CD8-positive, alpha-beta memory T cell (primary cell): ENCODE measurements around the gene PDGFB. TPM values are rescaled to one million over a fixed set of nuclear protein-coding genes. Genes with fewer than 3 reads are reported as not detected.
"Not testable (repeated sequence)": the region's sequence is repeated elsewhere in the genome, so short reads cannot be mapped to it uniquely, and the experiment has no call there.

Experiments used
- CTCF ChIA-PET: fragments of 350-600 bp; sonication (Branson Sonifier 250); formaldehyde crosslinking; loops from one replicate; lab custom pipeline; 2021; ENCODE audit warnings: antibody characterized with exemption; lab: Charles Lee
- POLR2A ChIA-PET: fragments of 350-600 bp; sonication (Branson Sonifier 250); formaldehyde crosslinking; loops from one replicate; lab custom pipeline; 2021; ENCODE audit warnings: antibody characterized with exemption; lab: Charles Lee
- DNase-seq, 5 donors: peaks; one replicate each; pipeline versions ENCODE4 v3.0.0 to v3.0.0-alpha.2; 2020 to 2022; ENCODE audit warnings: mixed read lengths in 1 of 5
- H3K27ac ChIP-seq: one replicate; pipeline ENCODE4 v1.7.0; 2013; ENCODE audit warnings: low read depth, mild to moderate bottlenecking, low read length, moderate library complexity
- H3K27me3 ChIP-seq: 2 replicates; pipeline ENCODE4 v1.7.0; 2013; ENCODE audit warnings: low read length, mild to moderate bottlenecking; ENCODE audit not compliant: insufficient read depth, poor library complexity, severe bottlenecking
- H3K36me3 ChIP-seq: 2 replicates; pipeline ENCODE4 v1.7.0; 2013; ENCODE audit warnings: mild to moderate bottlenecking, low read length, moderate library complexity; ENCODE audit not compliant: insufficient read depth
- H3K4me1 ChIP-seq: 2 replicates; pipeline ENCODE4 v1.7.0; 2013; ENCODE audit warnings: mild to moderate bottlenecking, low read length, moderate library complexity; ENCODE audit not compliant: insufficient read depth
- H3K4me3 ChIP-seq: 2 replicates; pipeline ENCODE4 v1.7.0; 2013; ENCODE audit warnings: mild to moderate bottlenecking, low read length
- H3K9me3 ChIP-seq: 2 replicates; pipeline ENCODE4 v1.7.0; 2013; ENCODE audit warnings: mild to moderate bottlenecking, low read length
- H3K27ac Mint-ChIP-seq, 8 donors: one replicate each; pipeline ENCODE4 v1.8.0; 2020 to 2021; ENCODE audit warnings: mixed read lengths in 8 of 8, mild to moderate bottlenecking in 6 of 8, inconsistent platforms in 3 of 8, moderate library complexity in 3 of 8
- H3K27me3 Mint-ChIP-seq, 2 donors: one replicate each; pipeline ENCODE4 v1.8.0; 2020 to 2021; ENCODE audit warnings: mixed read lengths in 2 of 2, mild to moderate bottlenecking in 1 of 2, moderate library complexity in 1 of 2
- H3K36me3 Mint-ChIP-seq, 3 donors: one replicate each; pipeline ENCODE4 v1.8.0; 2020 to 2021; ENCODE audit warnings: mixed read lengths in 3 of 3, inconsistent platforms in 1 of 3, mild to moderate bottlenecking in 1 of 3
- H3K4me1 Mint-ChIP-seq, 3 donors: one replicate each; pipeline ENCODE4 v1.8.0; 2020 to 2021; ENCODE audit warnings: mixed read lengths in 3 of 3, inconsistent platforms in 1 of 3, mild to moderate bottlenecking in 1 of 3
- H3K4me3 Mint-ChIP-seq, 7 donors: one replicate each; pipeline ENCODE4 v1.8.0; 2020 to 2021; ENCODE audit warnings: mixed read lengths in 7 of 7, mild to moderate bottlenecking in 6 of 7, moderate library complexity in 4 of 7, inconsistent platforms in 2 of 7
- H3K9me3 Mint-ChIP-seq, 5 donors: one replicate each; pipeline ENCODE4 v1.8.0; 2020 to 2022; ENCODE audit warnings: mixed read lengths in 5 of 5, mild to moderate bottlenecking in 3 of 5, moderate library complexity in 2 of 5, inconsistent platforms in 1 of 5
- polyA plus RNA-seq: library from polyadenylated mRNA; unstranded; fragments of 300-500 nt; fragmentation: Illumina TruSeq; gene quantifications from one replicate; pipeline ENCODE4 v1.2.3, GENCODE V29; 2021
- total RNA-seq, 2 experiments: library from RNA; stranded (reverse); gene quantifications; one replicate each; pipeline ENCODE4 v1.2.3, GENCODE V29; 2021

The PDGFB gene
- total and polyA plus RNA-seq, 3 experiments from 2014 or later = 2.3 to 18.2 (median 3.0) TPM

DNA sequence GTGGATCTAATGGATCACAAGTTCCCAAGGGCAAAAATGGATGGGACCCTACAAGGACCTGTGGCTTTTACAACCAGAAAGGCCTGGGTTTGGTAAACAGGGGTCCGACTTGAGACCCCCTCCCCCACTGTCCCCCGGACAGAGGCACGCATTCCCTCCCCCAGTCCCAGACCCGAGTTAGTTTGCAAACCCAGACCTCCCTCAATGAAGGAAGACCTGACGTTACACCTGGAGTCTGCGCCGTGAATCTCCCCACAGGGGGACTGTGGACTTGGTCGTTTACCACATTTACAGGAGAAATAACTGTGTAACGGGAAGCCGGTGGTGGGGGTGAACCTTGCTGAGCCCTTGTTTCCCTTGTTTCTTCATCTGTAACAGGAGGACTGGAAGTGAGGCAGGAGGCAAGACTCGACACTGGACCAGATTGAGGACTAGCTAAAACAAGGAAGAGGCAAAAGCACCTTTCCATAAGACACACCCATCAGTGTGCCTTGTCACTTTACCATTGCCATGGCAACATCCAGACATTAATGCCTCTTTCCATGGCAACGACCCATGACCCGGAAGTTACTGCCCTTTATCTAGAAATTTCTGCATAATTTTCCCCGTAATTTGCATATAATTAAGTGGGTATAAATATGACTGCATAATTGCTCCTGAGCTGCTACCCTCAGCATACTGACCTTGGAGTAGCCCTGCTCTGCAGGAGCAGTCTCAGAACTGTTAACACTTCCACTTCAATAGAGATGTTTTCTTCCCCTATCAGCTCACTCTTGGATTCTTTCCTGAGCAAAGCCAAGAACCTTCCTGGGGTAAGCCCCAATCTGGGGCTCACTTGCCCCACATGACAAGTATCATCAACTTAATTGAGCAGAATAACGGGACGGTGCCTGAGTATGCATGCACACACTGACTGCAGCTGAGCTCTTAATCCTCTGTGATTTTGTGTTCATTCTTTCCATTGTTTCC lies 25.4 kb downstream of the PDGFB start:
- Mint-ChIP-seq H3K27ac (peak overlapping the region in 5 of 8 donors; percentile 15 to 84 (median 55)), H3K4me3 (no peak overlapping the region), H3K4me1 (peaks cover 20 to 39% (median 22%) of the 10 kb centered on the region in 3 donors), H3K27me3 (peaks cover 0 to 11% of the 10 kb centered on the region in 2 donors), H3K36me3 (peaks cover 4 to 26% (median 8%) of the 10 kb centered on the region in 3 donors), H3K9me3 (peaks cover 0 to 2% (median 0%) of the 10 kb centered on the region in 5 donors)
- ChIA-PET POLR2A (interaction anchor here (1.1 kb wide), 1 partner anchor 46 kb away, joined by 3 read pairs; no protein-coding TSS in a partner anchor), CTCF (no interaction called here)
- DNase-seq = peak in 1 of 5 donors; percentile 24
- H3K4me3 ChIP-seq = no peak overlapping the region
- no peaks in the 10 kb centered on the region for H3K9me3 ChIP-seq
- H3K27me3 ChIP-seq = no peaks in the 10 kb centered on the region
- no peaks in the 10 kb centered on the region for H3K4me1 ChIP-seq
- H3K27ac ChIP-seq = no peak overlapping the region
- no peaks in the 10 kb centered on the region for H3K36me3 ChIP-seq

DNA sequence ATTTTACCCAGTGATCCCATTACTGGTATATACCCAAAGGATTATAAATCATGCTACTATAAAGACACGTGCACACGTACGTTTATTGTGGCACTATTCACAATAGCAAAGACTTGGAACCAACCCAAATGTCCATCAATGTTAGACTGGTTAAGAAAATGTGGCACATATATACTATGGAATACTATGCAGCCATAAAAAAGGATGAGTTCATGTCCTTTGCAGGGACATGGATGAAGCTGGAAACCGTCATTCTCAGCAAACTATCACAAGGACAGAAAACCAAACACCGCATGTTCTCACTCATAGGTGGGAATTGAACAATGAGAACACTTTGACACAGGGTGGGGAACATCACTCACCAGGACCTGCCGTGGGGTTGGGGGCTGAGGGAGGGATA lies 26.4 kb downstream of the PDGFB start:
- H3K27ac ChIP-seq, H3K27ac Mint-ChIP-seq, CTCF ChIA-PET, H3K9me3 ChIP-seq, H3K4me3 Mint-ChIP-seq, H3K36me3 ChIP-seq, H3K4me1 ChIP-seq, H3K27me3 ChIP-seq, POLR2A ChIA-PET, H3K9me3 Mint-ChIP-seq, H3K4me3 ChIP-seq, DNase-seq, H3K27me3 Mint-ChIP-seq: not testable (repeated sequence)
- Mint-ChIP-seq H3K4me1 (peaks cover 18 to 32% (median 22%) of the 10 kb centered on the region in 3 donors), H3K36me3 (peaks cover 3 to 18% (median 4%) of the 10 kb centered on the region in 3 donors)

DNA sequence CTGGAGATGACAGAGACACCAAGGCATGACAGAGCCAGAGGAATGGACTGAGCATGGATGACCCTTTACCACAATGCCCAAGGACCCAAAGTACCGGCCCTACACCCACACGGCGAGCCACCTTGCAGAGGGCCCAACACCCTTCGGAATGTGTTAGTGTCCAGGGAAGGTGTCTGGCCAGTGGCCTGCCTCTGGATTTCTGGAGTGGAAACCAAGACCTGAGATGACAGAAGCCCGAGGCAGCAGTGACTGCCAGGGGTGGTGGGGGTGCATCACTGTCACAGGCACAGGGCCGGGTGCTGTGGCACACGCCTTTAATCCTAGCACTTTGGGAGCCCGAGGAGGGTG lies 28.7 kb downstream of the PDGFB start:
- Histone ChIP-seq H3K27ac (no peak overlapping the region), H3K4me3 (no peak overlapping the region), H3K36me3 (no peaks in the 10 kb centered on the region), H3K4me1 (no peaks in the 10 kb centered on the region), H3K9me3 (no peaks in the 10 kb centered on the region), H3K27me3 (no peaks in the 10 kb centered on the region)
- Mint-ChIP-seq H3K27me3 (peaks cover 2 to 6% of the 10 kb centered on the region in 2 donors), H3K4me3 (no peak overlapping the region), H3K27ac (peak overlapping the region in 4 of 8 donors; percentile 54 to 85 (median 84)), H3K4me1 (peaks cover 14 to 23% (median 15%) of the 10 kb centered on the region in 3 donors), H3K9me3 (peaks cover 0 to 2% (median 0%) of the 10 kb centered on the region in 5 donors), H3K36me3 (peaks cover 0 to 3% (median 1%) of the 10 kb centered on the region in 3 donors)
- CTCF ChIA-PET = interaction anchor here (0.8 to 3.0 kb wide), 11 partner anchors 8 to 95 kb away, joined by 3 to 17 read pairs (median 4); no protein-coding TSS in a partner anchor
- no peak for DNase-seq
- POLR2A ChIA-PET = interaction anchor here (0.6 to 0.9 kb wide), 4 partner anchors 20 to 480 kb away, joined by 3 to 6 read pairs (median 4); partner anchors contain the start of gene RPL3

DNA sequence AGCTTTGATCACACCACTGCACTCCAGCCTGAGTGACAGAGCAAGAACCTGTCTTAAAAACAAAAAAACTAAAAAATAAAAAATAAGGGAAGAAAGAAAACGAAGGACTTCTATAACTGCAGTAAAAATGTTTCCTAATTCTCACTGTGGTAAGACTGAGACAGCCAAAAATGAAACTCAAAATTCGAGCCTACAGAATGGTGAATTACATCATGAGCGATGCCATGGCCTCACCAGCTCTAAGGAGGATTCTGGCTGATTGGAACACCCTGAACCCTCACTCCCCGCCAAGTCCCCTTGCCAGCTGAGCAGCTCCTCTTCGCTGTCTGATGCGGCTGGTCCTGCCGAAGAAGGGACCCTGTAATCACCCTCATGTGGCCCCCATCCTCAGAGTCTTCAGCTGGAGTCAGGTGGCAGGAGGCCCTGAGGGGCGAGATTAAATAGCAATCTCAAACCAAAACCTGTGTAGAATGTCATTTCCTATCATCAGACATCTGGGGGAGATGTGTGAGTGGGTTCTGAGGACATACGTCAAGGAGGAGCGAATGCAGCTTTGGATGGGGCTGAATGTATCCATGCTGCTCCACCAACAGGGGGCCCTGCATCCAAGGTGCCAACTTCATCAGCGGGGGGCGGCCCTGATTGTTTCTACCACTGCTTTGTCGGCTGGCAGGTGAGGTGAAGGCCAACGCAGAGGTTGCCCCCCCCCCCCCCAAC lies 29.2 kb downstream of the PDGFB start:
- Histone ChIP-seq H3K9me3 (no peaks in the 10 kb centered on the region), H3K27ac (no peak overlapping the region), H3K27me3 (no peaks in the 10 kb centered on the region), H3K4me3 (no peak overlapping the region), H3K36me3 (no peaks in the 10 kb centered on the region), H3K4me1 (no peaks in the 10 kb centered on the region)
- CTCF ChIA-PET = interaction anchor here (0.8 to 3.0 kb wide), 14 partner anchors 8 to 96 kb away, joined by 3 to 17 read pairs (median 4); no protein-coding TSS in a partner anchor
- POLR2A ChIA-PET = interaction anchor here (0.6 to 0.9 kb wide), 5 partner anchors 10 to 479 kb away, joined by 3 to 6 read pairs (median 4); partner anchors contain the start of gene RPL3
- Mint-ChIP-seq H3K36me3 (peaks cover 0 to 1% (median 0%) of the 10 kb centered on the region in 3 donors), H3K27ac (peak overlapping the region in 6 of 8 donors; percentile 6 to 85 (median 69)), H3K9me3 (peaks cover 0 to 2% (median 0%) of the 10 kb centered on the region in 5 donors), H3K4me3 (peak overlapping the region in 5 of 7 donors; percentile 8 to 56 (median 22)), H3K4me1 (peaks cover 12 to 21% (median 16%) of the 10 kb centered on the region in 3 donors), H3K27me3 (peaks cover 2 to 6% of the 10 kb centered on the region in 2 donors)
- peak; percentile 11 to 61 (median 54) for DNase-seq

DNA sequence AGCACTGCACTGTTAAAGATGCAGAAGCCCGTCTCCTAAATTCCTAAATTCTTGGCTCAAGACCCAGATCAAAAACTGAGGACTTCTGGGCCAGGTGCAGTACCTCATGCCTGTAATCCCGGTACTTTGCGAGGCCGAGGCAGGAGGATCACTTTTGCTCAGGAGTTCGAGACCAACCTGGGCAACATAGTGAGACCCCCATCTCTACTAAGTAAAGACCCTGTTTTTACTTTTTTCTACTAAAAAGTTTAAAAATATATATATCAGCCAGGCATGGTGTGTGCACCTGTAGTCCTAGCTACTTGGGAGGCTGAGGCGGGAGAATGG lies 29.7 kb downstream of the PDGFB start:
- no peak for DNase-seq
- ChIA-PET CTCF (interaction anchor here (0.9 to 3.0 kb wide), 10 partner anchors 8 to 96 kb away, joined by 3 to 17 read pairs (median 4); no protein-coding TSS in a partner anchor), POLR2A (interaction anchor here (0.8 kb wide), 1 partner anchor 10 kb away, joined by 4 read pairs; no protein-coding TSS in a partner anchor)
- no peak overlapping the region for H3K27ac ChIP-seq
- Mint-ChIP-seq H3K27me3 (peaks cover 2 to 6% of the 10 kb centered on the region in 2 donors), H3K9me3 (peaks cover 0 to 2% (median 0%) of the 10 kb centered on the region in 5 donors), H3K36me3 (peaks cover 0 to under 1% (median 0%) of the 10 kb centered on the region in 3 donors), H3K27ac (peak overlapping the region in 1 of 8 donors; percentile 54), H3K4me1 (peaks cover 11 to 21% (median 16%) of the 10 kb centered on the region in 3 donors), H3K4me3 (peak overlapping the region in 1 of 7 donors; percentile 56)
- no peaks in the 10 kb centered on the region for H3K9me3 ChIP-seq
- no peaks in the 10 kb centered on the region for H3K27me3 ChIP-seq
- no peaks in the 10 kb centered on the region for H3K36me3 ChIP-seq
- no peaks in the 10 kb centered on the region for H3K4me1 ChIP-seq
- no peak overlapping the region for H3K4me3 ChIP-seq

DNA sequence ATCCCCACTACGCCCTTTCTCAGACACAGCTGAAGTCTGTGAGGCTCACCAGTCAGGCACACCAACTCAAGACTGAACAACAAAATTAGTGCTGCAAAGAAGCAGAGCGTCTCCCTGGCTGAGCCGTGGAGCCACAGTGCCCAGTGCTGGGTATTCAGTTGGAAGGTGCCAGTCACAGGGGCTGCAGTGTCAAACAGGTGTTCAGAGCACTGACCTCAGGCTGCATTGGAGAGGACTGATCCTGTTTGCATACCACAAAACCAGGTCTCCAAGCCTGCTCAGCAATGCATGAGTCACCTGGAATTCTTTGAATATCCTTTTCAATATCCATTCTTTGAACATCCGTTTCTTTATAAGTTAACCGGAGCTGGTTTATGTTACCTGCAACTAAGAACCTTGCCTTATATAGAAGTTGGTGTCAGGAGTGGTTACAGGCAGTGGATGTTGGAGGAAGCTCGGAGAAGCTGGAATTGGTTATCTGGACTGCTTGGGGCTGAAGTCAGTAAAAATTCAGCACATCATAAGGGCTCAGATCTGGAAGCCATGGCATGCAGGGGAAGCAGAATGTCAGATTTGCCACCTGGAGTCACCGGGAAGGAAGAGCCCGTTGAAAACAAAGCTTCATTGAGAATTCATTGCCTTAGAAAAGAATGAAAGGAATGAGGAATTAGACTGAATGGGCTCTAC lies 30.3 kb downstream of the PDGFB start:
- H3K27ac Mint-ChIP-seq = no peak overlapping the region
- no peaks in the 10 kb centered on the region for H3K36me3 Mint-ChIP-seq
- peaks cover 8 to 18% (median 16%) of the 10 kb centered on the region in 3 donors for H3K4me1 Mint-ChIP-seq
- ChIA-PET POLR2A (interaction anchor here (0.8 kb wide), 1 partner anchor 9 kb away, joined by 4 read pairs; no protein-coding TSS in a partner anchor), CTCF (interaction anchor here (0.9 to 3.0 kb wide), 6 partner anchors 9 to 92 kb away, joined by 3 to 17 read pairs (median 4); no protein-coding TSS in a partner anchor)
- H3K27ac ChIP-seq = no peak overlapping the region
- H3K9me3 Mint-ChIP-seq = peaks cover 0 to 2% (median 0%) of the 10 kb centered on the region in 5 donors
- no peaks in the 10 kb centered on the region for H3K9me3 ChIP-seq
- no peak overlapping the region for H3K4me3 ChIP-seq
- no peaks in the 10 kb centered on the region for H3K36me3 ChIP-seq
- no peak overlapping the region for H3K4me3 Mint-ChIP-seq
- H3K27me3 ChIP-seq = no peaks in the 10 kb centered on the region
- no peak for DNase-seq
- H3K27me3 Mint-ChIP-seq = peaks cover 2 to 6% of the 10 kb centered on the region in 2 donors
- no peaks in the 10 kb centered on the region for H3K4me1 ChIP-seq

DNA sequence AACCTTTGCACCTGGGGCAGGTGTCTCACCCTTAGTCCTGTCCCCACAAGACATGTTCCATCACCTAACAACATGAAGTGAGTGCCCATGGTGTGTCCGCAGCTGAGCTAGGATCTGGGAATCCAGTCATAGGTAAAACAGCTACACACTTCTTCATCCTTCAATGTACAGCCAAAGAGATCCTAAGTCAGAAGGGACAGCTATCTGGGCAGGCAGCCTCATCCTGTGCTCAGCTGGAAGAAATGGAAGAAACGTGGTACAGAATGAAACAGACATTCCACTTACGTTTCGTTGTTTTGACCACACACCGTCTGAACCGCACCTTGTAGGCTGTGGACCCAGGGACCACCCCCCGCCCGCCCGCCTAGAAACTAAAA lies 30.8 kb downstream of the PDGFB start:
- no peak overlapping the region for H3K4me3 ChIP-seq
- H3K27me3 ChIP-seq = no peaks in the 10 kb centered on the region
- no peaks in the 10 kb centered on the region for H3K4me1 ChIP-seq
- H3K4me3 Mint-ChIP-seq = no peak overlapping the region
- H3K9me3 Mint-ChIP-seq = peaks cover 0 to 2% (median 0%) of the 10 kb centered on the region in 5 donors
- ChIA-PET CTCF (interaction anchor here (1.5 to 3.0 kb wide), 2 partner anchors 43 to 72 kb away, joined by 4 to 17 read pairs; no protein-coding TSS in a partner anchor), POLR2A (no interaction called here)
- H3K9me3 ChIP-seq = no peaks in the 10 kb centered on the region
- no peaks in the 10 kb centered on the region for H3K36me3 ChIP-seq
- peaks cover 8 to 16% (median 16%) of the 10 kb centered on the region in 3 donors for H3K4me1 Mint-ChIP-seq
- peaks cover 2 to 6% of the 10 kb centered on the region in 2 donors for H3K27me3 Mint-ChIP-seq
- no peak overlapping the region for H3K27ac Mint-ChIP-seq
- H3K27ac ChIP-seq = no peak overlapping the region
- H3K36me3 Mint-ChIP-seq = no peaks in the 10 kb centered on the region
- DNase-seq = peak in 1 of 5 donors; percentile 28
